ENCODE results near the gene PPFIA1.

The PPFIA1 gene

DNA sequence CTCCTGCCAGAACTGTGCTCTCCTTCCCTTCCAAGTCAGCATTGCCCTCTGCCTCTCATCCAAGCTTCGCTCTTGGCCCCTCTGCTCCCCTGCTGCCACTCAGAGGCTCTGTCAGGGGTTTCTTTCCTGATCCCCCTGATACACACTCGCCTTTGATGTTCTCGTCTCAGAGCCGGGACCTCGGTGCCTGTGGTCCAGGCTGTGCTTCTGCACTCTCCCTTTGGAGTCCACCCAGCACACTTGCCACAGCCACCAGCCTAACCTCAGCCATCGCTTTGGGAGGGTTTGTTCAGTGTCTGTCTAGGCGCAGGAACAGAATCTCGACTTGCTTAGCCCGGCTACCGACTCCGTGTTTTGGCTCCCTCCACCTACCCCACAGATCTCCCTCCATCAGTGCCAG is 29.1 kb downstream of the PPFIA1 start:
- DNase-seq, result no peak

DNA sequence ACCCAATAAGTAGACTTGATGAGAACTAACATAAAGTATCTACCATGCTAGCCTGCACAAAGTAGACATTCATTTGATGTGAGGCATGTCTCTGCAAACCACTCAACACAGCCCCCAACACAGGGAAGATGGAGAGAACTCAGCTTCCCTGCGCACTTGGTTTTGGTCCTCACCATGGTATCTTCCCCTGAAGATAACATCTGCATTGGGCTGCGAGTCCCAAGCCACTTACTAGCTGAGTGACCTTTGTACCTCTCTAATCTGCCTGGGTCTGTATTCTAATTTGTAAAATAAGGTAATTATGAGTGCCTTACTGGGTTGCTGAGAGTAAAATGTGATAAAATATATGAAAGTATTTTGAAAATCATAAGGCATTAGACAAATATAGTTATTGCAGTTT is 30.7 kb downstream of the PPFIA1 start:
- DNase-seq, result no peak

DNA sequence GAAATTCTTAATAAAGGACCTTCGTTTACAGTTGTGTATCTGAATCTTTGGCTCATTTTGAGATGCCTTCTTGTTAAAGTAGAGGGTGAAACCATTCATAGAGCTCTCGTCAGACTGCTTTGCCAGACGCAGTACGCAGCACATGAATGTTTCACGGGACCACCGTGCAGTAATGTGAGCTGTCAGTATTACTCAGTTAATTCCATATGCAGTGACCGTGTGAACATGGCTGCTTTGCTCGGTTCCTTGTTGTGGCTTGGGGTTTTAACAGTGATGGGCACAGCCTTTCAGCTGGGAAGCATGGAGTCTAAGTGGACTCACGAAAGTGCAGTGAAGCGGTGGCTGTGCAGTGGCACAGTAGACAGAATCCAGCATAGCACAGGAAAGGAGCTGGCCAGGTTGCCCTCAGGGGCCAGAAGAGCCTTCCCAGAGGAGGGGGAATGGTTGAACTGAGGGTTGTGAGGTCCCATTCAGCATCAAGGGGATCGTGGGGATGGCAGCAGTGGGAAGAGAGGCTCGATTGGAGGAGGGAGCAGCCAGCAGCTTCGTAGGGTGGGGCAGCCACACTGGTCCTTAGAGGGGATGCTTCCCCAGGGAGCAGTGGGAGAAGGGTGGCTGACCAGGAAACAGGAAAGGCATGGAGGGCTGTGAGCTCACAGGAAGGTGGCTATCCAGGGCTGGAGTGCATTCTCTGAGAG is 31.4 kb downstream of the PPFIA1 start:
- DNase-seq, result no peak

DNA sequence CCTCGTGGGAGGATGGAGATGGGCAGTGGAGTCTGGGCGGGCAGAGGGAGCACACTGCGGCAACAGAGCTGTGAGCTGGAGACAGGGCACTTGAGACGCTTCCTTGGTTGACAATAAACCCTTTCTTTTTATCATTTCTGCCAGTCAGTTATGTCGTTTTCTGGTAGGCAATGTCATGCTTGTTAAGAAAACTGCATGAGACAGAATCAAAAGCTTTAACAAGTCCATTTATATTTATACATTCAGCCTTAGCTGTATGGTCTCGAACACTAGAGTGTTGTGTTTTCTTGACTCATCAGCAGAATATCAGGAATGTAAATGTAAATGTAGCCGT is 31.9 kb downstream of the PPFIA1 start:
- no peak for DNase-seq

DNA sequence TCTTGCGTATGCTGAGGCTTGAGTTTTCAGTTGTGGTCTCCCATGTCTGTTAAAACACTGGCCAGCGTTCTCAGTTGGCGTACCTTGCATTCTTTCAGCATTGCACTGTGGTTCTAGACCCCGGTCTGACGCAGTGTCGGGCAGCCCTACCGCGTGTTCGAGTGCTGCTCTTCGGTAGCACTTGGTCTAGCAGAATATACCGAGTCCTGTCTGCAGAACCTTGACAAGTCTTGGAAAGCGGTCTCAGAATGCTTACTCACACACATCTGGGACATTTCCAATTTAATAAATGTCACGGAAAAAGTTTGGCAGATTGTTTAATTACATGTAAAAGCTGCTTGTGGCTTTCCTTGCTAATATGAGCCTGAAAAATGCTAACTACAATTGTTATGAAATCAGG is 32.6 kb downstream of the PPFIA1 start:
- DNase-seq, result no peak

DNA sequence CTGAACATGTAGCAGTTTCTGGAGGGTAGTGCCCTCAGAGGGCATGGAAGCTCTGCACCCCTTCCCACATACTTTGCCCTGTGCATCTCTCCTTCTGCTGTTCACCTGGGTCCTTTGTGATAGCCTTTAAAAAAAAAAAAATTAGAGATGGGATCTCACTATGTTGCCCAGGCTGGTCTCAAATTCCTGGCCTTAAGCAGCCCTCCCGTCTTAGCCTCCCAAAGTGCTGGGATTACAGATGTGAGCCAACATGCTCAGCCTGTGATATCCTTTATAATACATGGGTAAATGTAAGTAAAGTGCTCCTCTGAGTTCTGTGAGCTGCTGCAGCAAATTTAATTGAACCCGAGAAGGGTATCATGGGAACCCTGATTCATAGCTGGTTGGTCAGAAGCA is 33.7 kb downstream of the PPFIA1 start:
- DNase-seq, result no peak

- DNase-seq, result no peak
These were observed 35.0 kb downstream of the PPFIA1 start for GRCh38 chr11:70305501-70305900.

DNA sequence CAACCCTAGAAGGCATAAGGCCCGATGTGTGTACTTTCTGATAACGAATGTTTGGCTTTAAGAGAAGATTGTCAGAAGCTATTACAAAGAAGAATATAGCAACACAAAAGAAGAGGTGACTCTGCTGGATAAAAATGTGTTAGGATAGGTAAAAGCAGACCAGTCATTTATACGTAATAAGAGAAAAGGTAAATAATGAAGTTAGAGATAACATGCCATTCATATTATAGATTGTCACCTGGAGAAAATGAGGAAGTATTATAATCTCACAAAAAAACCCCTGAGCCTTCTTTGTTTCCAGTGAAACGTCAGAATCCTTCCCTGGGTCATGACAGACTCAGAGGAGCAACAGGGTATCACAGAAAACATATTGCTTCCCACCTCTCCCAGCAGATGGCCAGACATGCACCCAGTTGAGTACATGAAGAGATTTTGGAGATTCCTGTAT is 36.1 kb downstream of the PPFIA1 start:
- no peak for DNase-seq

DNA sequence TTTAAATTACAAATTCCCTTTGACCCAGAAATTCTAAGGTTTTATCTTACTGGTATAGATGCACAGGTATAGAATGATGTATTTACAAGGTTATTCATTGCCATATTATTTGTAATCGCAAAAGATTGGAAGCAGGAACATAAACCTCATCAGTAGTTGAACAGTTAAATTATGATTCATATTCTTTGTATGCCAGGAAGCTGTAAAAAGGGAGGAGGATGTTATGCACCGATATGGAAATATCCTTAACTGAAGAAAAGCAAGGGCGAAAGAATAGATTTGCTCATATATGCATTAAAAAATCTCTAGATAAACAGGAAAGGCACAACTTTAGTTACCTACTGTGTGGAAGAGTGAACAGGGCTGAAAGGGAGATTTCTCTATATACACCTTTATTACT is 36.7 kb downstream of the PPFIA1 start:
- no peak for DNase-seq

DNA sequence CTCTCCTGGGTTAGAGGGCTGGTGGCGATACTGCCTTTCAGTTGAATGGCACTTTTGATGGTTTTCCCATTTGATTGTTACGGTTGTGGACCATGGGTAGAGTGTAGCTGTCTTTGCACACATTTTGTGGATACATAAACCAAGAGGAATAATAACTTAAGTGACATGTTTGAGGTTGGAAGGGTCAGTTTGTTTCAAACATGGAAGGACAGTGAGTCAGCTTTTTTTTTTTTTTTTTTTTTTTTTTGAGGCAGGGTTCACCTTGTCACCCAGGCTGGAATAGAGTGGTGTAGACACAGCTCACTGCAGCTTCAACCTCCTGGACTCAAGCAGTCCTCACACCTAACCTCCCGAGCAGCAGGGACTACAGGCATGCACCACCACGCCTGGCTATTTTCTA is 41.1 kb downstream of the PPFIA1 start:
- DNase-seq, result no peak

DNA sequence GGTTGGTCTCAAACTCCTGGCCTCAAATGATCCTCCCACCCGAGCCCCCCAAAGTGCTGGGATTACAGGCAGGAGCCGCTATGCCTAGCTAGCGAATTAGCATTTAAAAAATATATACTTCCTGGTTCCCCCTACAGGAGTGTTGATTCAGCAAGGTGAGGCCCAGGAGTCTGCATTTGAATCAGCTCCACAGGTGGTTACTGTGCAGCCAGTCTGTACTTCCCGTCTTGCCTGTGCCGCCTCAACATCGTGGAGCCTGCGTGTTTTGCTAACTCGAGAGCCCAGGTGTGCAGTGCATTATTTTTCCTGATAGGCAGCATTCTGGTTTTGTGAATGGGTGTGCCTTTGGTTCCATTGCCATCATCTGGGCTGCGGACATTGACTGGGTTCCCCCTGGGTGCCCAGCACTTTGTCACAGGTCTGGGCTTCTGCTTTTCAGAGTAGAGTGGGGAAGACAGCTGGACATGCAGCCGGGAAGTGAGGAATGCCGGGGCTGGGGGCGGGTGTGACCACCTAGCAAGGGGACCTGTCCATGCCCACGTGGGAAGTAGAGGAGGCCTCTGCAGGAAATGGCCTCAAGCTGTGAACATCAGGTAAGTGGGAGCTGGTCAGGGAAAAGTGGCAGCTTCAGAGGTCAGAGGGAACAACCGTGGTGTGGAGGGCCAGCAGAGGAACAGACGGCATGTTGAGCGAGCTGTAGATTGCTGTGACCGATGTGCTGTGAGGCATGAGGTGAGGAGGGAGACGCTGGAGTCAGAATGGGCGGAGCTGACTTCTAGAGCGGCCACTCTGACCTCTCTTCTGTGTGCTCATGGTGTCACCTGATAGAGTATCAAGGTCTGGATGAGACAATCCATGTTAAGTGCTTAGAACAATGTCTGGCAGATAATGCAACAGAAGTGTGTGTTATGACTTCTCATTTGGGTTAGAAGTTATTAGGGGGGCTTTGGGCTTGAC is 42.2 kb downstream of the PPFIA1 start:
- no peak for DNase-seq

- no peak for DNase-seq
These were observed 43.5 kb downstream of the PPFIA1 start for GRCh38 chr11:70313945-70314344.

DNA sequence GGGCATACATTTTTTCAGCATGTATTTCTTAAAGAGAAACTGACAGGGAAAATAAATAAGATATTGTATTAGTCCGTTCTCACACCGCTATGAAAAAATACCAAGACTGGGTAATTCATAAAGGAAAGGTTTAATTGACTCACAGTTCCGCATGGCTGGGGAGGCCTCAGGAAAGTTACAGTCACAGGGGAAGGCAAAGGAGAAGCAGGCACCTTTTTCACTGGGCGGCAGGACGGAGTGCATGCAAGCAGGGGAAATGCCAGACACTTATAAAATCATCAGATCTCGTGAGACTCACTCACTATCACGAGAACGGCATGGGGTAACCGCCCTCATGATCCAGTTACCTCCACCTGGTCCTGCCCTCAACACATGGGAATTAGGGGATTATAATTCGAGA is 44.2 kb downstream of the PPFIA1 start:
- DNase-seq, result no peak

- no peak for DNase-seq
These were observed 45.2 kb downstream of the PPFIA1 start for GRCh38 chr11:70315716-70316115.

DNA sequence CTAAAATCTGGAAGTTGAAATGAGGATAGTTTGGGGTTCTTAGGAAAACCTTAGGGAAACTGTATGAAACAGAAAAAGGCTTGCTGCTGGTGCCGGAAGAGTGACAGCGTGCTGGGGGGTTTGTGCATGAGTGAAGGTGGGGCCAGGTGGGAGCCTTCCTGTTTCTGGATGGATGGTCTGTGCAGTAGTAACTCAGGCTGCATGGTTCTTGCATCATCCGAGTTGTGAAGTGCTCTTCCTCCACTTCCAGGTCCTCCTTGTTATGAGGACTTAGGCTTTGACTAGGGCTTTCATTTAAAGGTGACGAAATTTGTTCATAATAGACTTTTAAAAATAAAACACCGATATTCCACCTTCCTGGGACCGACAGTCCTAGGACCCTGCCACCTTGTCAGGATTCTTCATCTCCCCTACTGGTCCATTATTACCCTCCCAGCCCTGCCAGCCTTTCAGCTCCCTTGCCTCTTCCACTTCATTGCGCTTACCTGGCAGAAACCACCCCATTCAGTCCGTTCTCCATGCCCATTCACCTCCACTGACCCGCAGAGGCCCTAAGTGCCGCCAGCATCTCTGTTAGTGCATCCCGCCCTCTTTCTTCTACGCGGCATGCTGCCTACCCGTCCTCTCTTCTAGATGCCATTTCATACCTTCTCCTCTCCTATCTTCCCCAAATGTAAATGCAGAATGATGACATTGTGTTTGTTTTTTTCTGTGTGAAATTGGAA is 47.3 kb downstream of the PPFIA1 start:
- no peak for DNase-seq

DNA sequence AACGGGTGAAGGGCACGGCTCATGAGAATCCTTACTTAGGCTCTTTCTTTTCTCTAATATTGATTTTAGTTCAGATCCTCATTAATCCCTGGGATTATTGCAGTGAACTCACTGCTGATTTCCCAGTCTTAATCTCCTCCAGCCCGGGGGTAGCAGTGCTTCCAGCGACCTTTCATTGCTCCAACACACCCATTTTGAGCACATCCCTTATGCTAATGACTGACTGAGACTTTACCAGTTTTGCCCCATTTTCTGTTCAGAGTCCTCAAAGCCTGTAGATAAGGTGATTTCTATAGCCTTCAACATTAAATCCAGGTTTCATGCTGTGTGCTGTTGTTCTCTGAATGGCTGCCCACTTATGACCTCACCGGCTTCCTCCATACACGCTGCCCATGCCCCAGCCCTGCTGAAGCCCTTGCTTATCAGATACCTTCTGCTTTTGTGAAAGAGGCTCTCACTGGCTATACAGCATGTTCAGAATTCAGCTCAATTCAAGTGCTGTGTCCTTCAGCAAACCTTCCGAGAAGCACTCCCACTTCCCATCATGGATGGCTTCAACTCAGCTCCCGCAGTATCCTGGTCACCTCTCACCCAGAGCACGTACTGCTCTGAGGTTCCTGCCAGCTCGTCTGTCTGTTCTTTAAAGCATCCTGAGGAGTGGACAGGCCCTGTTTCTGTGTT is 49.0 kb downstream of the PPFIA1 start:
- no peak for DNase-seq

DNA sequence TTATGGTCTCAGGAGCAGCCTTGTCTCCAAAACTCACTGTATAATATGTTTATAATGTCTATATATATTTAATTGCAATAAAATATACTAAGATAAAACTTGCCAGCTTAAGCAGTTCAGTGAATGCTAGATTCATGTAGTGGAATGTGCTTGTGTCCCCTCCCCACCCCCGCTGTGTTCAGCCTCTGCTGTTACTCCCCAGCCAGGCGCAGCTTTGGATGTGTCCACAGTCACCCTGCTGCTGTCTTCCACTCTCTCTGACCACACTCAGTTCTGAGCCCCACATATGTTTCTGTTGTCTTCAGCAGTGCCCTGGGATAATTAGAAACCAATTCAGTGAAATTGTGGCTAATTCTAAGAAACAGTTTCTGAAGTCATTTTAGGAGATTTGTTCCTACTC is 52.2 kb downstream of the PPFIA1 start:
- no peak for DNase-seq

- no peak for DNase-seq
These were observed 53.3 kb downstream of the PPFIA1 start for GRCh38 chr11:70323806-70324205.

- no peak for DNase-seq
These were observed 54.1 kb downstream of the PPFIA1 start for GRCh38 chr11:70324376-70325115.

GRCh38 chr11:70325824-70326223 is 55.3 kb downstream of the PPFIA1 start:
- DNase-seq, result no peak

GRCh38 chr11:70326365-70326811 is 55.9 kb downstream of the PPFIA1 start:
- DNase-seq, result no peak

GRCh38 chr11:70326833-70327232 is 56.3 kb downstream of the PPFIA1 start:
- DNase-seq, result no peak
